HCT116 (cell line): ENCODE measurements around the gene CD99L2. TPM values are rescaled to one million over a fixed set of nuclear protein-coding genes. Genes with fewer than 3 reads are reported as not detected.

Source experiments
- ATAC-seq: fragments of 200-7000 bp; cut with Tn5 transposase; 2 replicates; pipeline ENCODE4 v1.9.1; 2020; ENCODE audit warnings: mild to moderate bottlenecking, moderate library complexity
- BruUV-seq: library from RNA; stranded (reverse); fragments of 400-500 nt; replicated peaks from 2 replicates; lab custom pipeline; 2021; lab: Mats Ljungman, UMichigan
- CTCF ChIA-PET: fragments of 300-600 bp; sonication (Branson Sonifier 250); formaldehyde crosslinking; loops from one replicate; lab custom pipeline; 2021; ENCODE audit warnings: antibody characterized with exemption; lab: Charles Lee
- POLR2A ChIA-PET: fragments of 300-600, 350-600 bp; sonication (Branson Sonifier 250); formaldehyde crosslinking; loops from one replicate; lab custom pipeline; 2021; ENCODE audit warnings: antibody characterized with exemption; lab: Charles Lee
- RAD21 ChIA-PET, 2 experiments: fragments of 300-600 bp; sonication (Branson Sonifier 250); formaldehyde crosslinking; loops; one replicate each; lab custom pipeline; 2023; ENCODE audit warnings: low total read pairs in 2 of 2; ENCODE audit not compliant: uncharacterized antibody in 2 of 2, unreplicated experiment in 2 of 2, low non-redundant PET in 1 of 2; lab: Charles Lee
- DNase-seq: peaks from one replicate; pipeline ENCODE4 v3.0.0-alpha.2; 2010; ENCODE audit warnings: low read depth, low spot score
- H2AFZ ChIP-seq: fragments of 200-600 bp; shearing (Covaris generic), sonication (generic); 2 replicates; pipeline ENCODE4 v1.6.1; 2017; ENCODE audit warnings: low read depth, mixed run types, mixed read lengths, antibody characterized with exemption, low read length; ENCODE audit not compliant: poor library complexity, severe bottlenecking
- H3K27ac ChIP-seq: 2 replicates; pipeline ENCODE4 v1.5.1; 2012; ENCODE audit warnings: low read depth, low read length
- H3K27me3 ChIP-seq: fragments of 200-600 bp; sonication (generic); 2 replicates; pipeline ENCODE4 v1.6.1; 2016; ENCODE audit warnings: mixed run types, low read length, mixed read lengths; ENCODE audit not compliant: insufficient read depth
- H3K36me3 ChIP-seq, 2 experiments: fragments of 200-500 bp in 1 of 2; fragments of 200-600 bp in 1 of 2; sonication (Bioruptor generic) in 1 of 2; sonication (generic) in 1 of 2; 2 replicates each; pipeline versions ENCODE4 v1.5.1 to v1.6.1; 2014 to 2016; ENCODE audit warnings: low read length in 2 of 2, inconsistent platforms in 1 of 2, mixed read lengths in 1 of 2, mixed run types in 1 of 2; ENCODE audit not compliant: insufficient read depth in 2 of 2, control insufficient read depth in 1 of 2
- H3K4me1 ChIP-seq, 2 experiments: fragments of 200-600 bp in 1 of 2; sonication (generic) in 1 of 2; 2 replicates each; pipeline versions ENCODE4 v1.5.1 to v1.6.1; 2012 to 2017; ENCODE audit warnings: low read length in 2 of 2, inconsistent platforms in 1 of 2, mild to moderate bottlenecking in 1 of 2, mixed read lengths in 1 of 2, mixed run types in 1 of 2, moderate library complexity in 1 of 2; ENCODE audit not compliant: insufficient read depth in 2 of 2, control insufficient read depth in 1 of 2
- H3K4me2 ChIP-seq: fragments of 200-600 bp; sonication (generic); 2 replicates; pipeline ENCODE4 v1.6.1; 2017; ENCODE audit warnings: mixed run types, low read length, mixed read lengths
- H3K4me3 ChIP-seq, 2 experiments: fragments of 200-600 bp in 1 of 2; sonication (generic) in 1 of 2; replicated peaks in 1 of 2; 2 replicates each; pipeline ENCODE4 v1.5.1; 2011 to 2016; ENCODE audit warnings: low read length in 2 of 2, control low read depth in 1 of 2, low read depth in 1 of 2, mild to moderate bottlenecking in 1 of 2, mixed read lengths in 1 of 2, mixed run types in 1 of 2
- H3K79me2 ChIP-seq: fragments of 200-600 bp; sonication (generic); 2 replicates; pipeline ENCODE4 v1.6.1; 2017; ENCODE audit warnings: mild to moderate bottlenecking, mixed run types, low read length, moderate library complexity, mixed read lengths; ENCODE audit not compliant: insufficient read depth
- H3K9ac ChIP-seq: fragments of 200-600 bp; sonication (generic); 2 replicates; pipeline ENCODE4 v1.6.1; 2016; ENCODE audit warnings: low read length, mixed read lengths
- H3K9me2 ChIP-seq: fragments of 200-600 bp; sonication (generic), shearing (Covaris generic); 2 replicates; pipeline ENCODE4 v1.6.1; 2017; ENCODE audit warnings: mixed run types, mild to moderate bottlenecking, moderate library complexity; ENCODE audit not compliant: insufficient read depth
- H3K9me3 ChIP-seq, 2 experiments: fragments of 200-500 bp in 1 of 2; fragments of 200-600 bp in 1 of 2; sonication (Bioruptor generic) in 1 of 2; sonication (generic) in 1 of 2; 2 replicates each; pipeline ENCODE4 v1.6.1; 2014 to 2017; ENCODE audit warnings: low read length in 2 of 2, mixed read lengths in 2 of 2, inconsistent platforms in 1 of 2, low read depth in 1 of 2, mild to moderate bottlenecking in 1 of 2, mixed run types in 1 of 2, moderate library complexity in 1 of 2; ENCODE audit not compliant: control insufficient read depth in 1 of 2, insufficient read depth in 1 of 2
- H4K20me1 ChIP-seq: fragments of 200-600 bp; sonication (generic), shearing (Covaris generic); 2 replicates; pipeline ENCODE4 v1.6.1; 2017; ENCODE audit warnings: mixed run types, mild to moderate bottlenecking, moderate library complexity; ENCODE audit not compliant: insufficient read depth
- CEBPB ChIP-seq: IDR thresholded peaks from 2 replicates; pipeline ENCODE4 v1.6.1; 2012; ENCODE audit warnings: low read depth
- ELF1 ChIP-seq: IDR thresholded peaks from 2 replicates; pipeline ENCODE4 v1.6.1; 2012; ENCODE audit warnings: low read depth, borderline replicate concordance
- EZH2 ChIP-seq: fragments of 200-600 bp; sonication (generic); IDR thresholded peaks from 2 replicates; pipeline ENCODE4 v1.6.1; 2017; ENCODE audit warnings: antibody characterized with exemption, mixed run types
- EZH2phosphoT487 ChIP-seq: fragments of 200-600 bp; IDR thresholded peaks from 2 replicates; pipeline ENCODE4 v1.6.1; 2018; ENCODE audit warnings: antibody characterized with exemption, borderline replicate concordance
- POLR2AphosphoS5 ChIP-seq: IDR thresholded peaks from 2 replicates; pipeline ENCODE4 v1.6.1; 2011; ENCODE audit warnings: mild to moderate bottlenecking, low read depth, low read length, moderate library complexity
- RAD21 ChIP-seq: IDR thresholded peaks from 2 replicates; pipeline ENCODE4 v1.6.1; 2012; ENCODE audit warnings: low read depth, mild to moderate bottlenecking
- SP1 ChIP-seq: IDR thresholded peaks from 2 replicates; pipeline ENCODE4 v1.6.1; 2012; ENCODE audit warnings: low read depth
- TCF7L2 ChIP-seq: IDR thresholded peaks from 2 replicates; pipeline ENCODE4 v1.7.0; 2011; ENCODE audit warnings: borderline replicate concordance, inconsistent platforms; ENCODE audit not compliant: insufficient read depth, insufficient read length; ENCODE audit errors: extremely low read depth
- intact Hi-C: fragments of 100-400 bp; cut with micrococcal nuclease; formaldehyde crosslinking; loops from 2 replicates; pipeline ENCODE4 v1.10.0; 2022
- total RNA-seq: library from RNA; stranded (reverse); gene quantifications from one replicate; pipeline ENCODE4 v1.2.1, GENCODE V29; 2021; ENCODE audit not compliant: unreplicated experiment
- TF ChIP-seq, protein P1 (sequence below): IDR thresholded peaks from 2 replicates; pipeline ENCODE4 v1.6.1; 2012; ENCODE audit warnings: low read depth
- TF ChIP-seq, protein P2 (sequence below): IDR thresholded peaks from 2 replicates; pipeline ENCODE4 v1.6.1; 2012
- TF ChIP-seq, protein P3 (sequence below): IDR thresholded peaks from 2 replicates; pipeline ENCODE4 v1.6.1; 2012

The CD99L2 gene
- total RNA-seq, 1 experiment from 2014 or later = 6.2 TPM

DNA sequence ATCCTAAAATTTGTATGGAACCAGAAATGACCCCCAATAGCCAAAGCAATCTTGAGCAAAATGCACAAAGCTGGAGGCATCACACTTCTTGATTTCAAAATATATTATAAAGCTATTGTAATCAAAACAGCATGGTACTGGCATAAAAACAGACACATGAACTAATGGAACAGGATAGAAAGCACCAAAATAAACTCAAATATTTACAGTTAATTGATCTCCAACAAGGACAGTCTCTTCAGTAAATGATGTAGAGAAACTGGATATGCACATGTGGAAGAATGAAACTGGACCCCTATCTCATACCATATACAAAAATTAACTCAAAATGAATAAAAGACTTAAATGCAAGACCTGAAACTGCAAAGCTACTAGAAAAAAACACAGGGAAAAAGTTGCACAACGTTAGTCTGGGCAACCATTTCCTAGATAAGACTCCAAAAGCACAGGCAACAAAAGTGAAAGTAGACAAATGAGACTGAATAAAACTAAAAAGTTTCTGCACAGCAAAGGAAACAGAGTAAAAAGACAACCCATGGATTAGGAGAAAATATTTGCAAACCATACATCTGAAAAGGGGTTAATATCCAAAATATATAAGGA, 64.9 kb downstream of the CD99L2 start (continued):
- TF ChIP-seq, protein P1, sequence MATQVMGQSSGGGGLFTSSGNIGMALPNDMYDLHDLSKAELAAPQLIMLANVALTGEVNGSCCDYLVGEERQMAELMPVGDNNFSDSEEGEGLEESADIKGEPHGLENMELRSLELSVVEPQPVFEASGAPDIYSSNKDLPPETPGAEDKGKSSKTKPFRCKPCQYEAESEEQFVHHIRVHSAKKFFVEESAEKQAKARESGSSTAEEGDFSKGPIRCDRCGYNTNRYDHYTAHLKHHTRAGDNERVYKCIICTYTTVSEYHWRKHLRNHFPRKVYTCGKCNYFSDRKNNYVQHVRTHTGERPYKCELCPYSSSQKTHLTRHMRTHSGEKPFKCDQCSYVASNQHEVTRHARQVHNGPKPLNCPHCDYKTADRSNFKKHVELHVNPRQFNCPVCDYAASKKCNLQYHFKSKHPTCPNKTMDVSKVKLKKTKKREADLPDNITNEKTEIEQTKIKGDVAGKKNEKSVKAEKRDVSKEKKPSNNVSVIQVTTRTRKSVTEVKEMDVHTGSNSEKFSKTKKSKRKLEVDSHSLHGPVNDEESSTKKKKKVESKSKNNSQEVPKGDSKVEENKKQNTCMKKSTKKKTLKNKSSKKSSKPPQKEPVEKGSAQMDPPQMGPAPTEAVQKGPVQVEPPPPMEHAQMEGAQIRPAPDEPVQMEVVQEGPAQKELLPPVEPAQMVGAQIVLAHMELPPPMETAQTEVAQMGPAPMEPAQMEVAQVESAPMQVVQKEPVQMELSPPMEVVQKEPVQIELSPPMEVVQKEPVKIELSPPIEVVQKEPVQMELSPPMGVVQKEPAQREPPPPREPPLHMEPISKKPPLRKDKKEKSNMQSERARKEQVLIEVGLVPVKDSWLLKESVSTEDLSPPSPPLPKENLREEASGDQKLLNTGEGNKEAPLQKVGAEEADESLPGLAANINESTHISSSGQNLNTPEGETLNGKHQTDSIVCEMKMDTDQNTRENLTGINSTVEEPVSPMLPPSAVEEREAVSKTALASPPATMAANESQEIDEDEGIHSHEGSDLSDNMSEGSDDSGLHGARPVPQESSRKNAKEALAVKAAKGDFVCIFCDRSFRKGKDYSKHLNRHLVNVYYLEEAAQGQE = no peak
- TF ChIP-seq, protein P2, sequence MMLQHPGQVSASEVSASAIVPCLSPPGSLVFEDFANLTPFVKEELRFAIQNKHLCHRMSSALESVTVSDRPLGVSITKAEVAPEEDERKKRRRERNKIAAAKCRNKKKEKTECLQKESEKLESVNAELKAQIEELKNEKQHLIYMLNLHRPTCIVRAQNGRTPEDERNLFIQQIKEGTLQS = no peak
- TF ChIP-seq CEBPB (no peak), POLR2AphosphoS5 (no peak), SP1 (no peak), EZH2 (no peak), ELF1 (no peak), EZH2phosphoT487 (no peak), TCF7L2 (no peak)
- TF ChIP-seq, protein P3, sequence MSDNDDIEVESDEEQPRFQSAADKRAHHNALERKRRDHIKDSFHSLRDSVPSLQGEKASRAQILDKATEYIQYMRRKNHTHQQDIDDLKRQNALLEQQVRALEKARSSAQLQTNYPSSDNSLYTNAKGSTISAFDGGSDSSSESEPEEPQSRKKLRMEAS = no peak

DNA sequence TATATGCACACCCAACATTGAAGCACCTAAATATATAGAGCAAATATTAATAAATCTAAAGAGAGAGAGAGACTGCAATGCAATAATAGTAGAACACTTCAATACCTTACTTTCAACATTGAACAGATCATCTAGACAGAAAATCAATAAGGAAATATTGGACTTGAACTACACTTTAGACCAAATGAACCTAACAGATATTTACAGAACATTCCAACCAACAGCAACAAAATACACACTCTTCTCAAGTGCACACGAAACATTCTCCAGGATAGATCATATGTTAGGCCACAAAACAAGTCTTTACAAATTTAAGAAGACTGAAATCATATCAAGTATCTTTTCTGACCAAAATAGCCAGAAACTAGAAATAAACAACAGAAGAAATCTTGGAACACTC, 66.6 kb downstream of the CD99L2 start:
- no peak overlapping the region for H3K9ac ChIP-seq
- no peak for DNase-seq
- no peaks in the 10 kb centered on the region for H3K9me3 ChIP-seq
- H3K9me2 ChIP-seq = no peaks in the 10 kb centered on the region
- no peak overlapping the region for H3K27ac ChIP-seq
- ChIA-PET RAD21 (no interaction called here), POLR2A (no interaction called here), CTCF (no interaction called here)
- no peak overlapping the region for H3K4me3 ChIP-seq
- intact Hi-C loops = no loop called here
- H3K79me2 ChIP-seq = no peaks in the 10 kb centered on the region
- no peak for ATAC-seq
- no peak overlapping the region for H2AFZ ChIP-seq
- TF ChIP-seq EZH2phosphoT487 = no peak
- no peak for TF ChIP-seq RAD21
- H4K20me1 ChIP-seq = no peaks in the 10 kb centered on the region
- no peak overlapping the region for H3K4me2 ChIP-seq
- H3K36me3 ChIP-seq = no peaks in the 10 kb centered on the region
- no peaks in the 10 kb centered on the region for H3K27me3 ChIP-seq
- H3K4me1 ChIP-seq = no peaks in the 10 kb centered on the region
- BruUV-seq = no TSS peak
